IMR-90 (cell line): ENCODE measurements around the gene TMEM260. TPM values are rescaled to one million over a fixed set of nuclear protein-coding genes. Genes with fewer than 3 reads are reported as not detected.

ENCODE experiments used
- ATAC-seq: fragments of 200-7000 bp; cut with Tn5 transposase; 2 replicates; pipeline ENCODE4 v1.9.1; 2020; ENCODE audit warnings: low read depth, mild to moderate bottlenecking, moderate library complexity
- BruUV-seq: library from RNA; stranded (reverse); fragments of 400-500 nt; replicated peaks from 2 replicates; lab custom pipeline; 2021; lab: Mats Ljungman, UMichigan
- CTCF ChIA-PET: fragments of 300-600 bp; formaldehyde crosslinking; extraction: SDS; loops from one replicate; lab custom pipeline; 2021; ENCODE audit warnings: antibody characterized with exemption; lab: Yijun Ruan, JAX
- POLR2A ChIA-PET: fragments of 300-600 bp; sonication (Branson Sonifier 250); formaldehyde crosslinking; loops from one replicate; lab custom pipeline; 2022; ENCODE audit warnings: antibody characterized with exemption; ENCODE audit not compliant: unreplicated experiment; lab: Charles Lee
- DNase-seq: peaks from one replicate; pipeline ENCODE4 v3.0.0; 2013
- H2AFZ ChIP-seq: replicated peaks from 2 replicates; pipeline ENCODE3; 2013; ENCODE audit warnings: low read length, mild to moderate bottlenecking; ENCODE audit not compliant: poor library complexity
- H2AK5ac ChIP-seq: 2 replicates; pipeline ENCODE4 v1.6.1; 2013; ENCODE audit warnings: low read depth, low read length, inconsistent platforms
- H2AK9ac ChIP-seq: replicated peaks from 2 replicates; pipeline ENCODE3; 2013; ENCODE audit warnings: mild to moderate bottlenecking, low read depth, low read length, moderate library complexity; ENCODE audit not compliant: poor library complexity
- H2BK120ac ChIP-seq: 2 replicates; pipeline ENCODE4 v1.6.1; 2013; ENCODE audit warnings: low read depth, low read length, inconsistent platforms
- H2BK15ac ChIP-seq: 3 replicates; pipeline ENCODE4 v1.6.1; 2013; ENCODE audit warnings: low read depth, low read length, inconsistent platforms
- H2BK20ac ChIP-seq: 2 replicates; pipeline ENCODE4 v1.6.1; 2013; ENCODE audit warnings: low read depth, mild to moderate bottlenecking, inconsistent platforms, low read length, moderate library complexity
- H2BK5ac ChIP-seq: 2 replicates; pipeline ENCODE4 v1.6.1; 2013; ENCODE audit warnings: mild to moderate bottlenecking, low read depth, low read length, inconsistent platforms; ENCODE audit not compliant: poor library complexity, severe bottlenecking
- H3K14ac ChIP-seq: replicated peaks from 2 replicates; pipeline ENCODE4 v1.6.1; 2013; ENCODE audit warnings: low read depth, low read length, inconsistent platforms
- H3K18ac ChIP-seq: 2 replicates; pipeline ENCODE4 v1.6.1; 2013; ENCODE audit warnings: low read depth, low read length, control low read depth
- H3K23ac ChIP-seq: 2 replicates; pipeline ENCODE4 v1.6.1; 2013; ENCODE audit warnings: low read depth, low read length, inconsistent platforms
- H3K27ac ChIP-seq: 2 replicates; pipeline ENCODE4 v1.5.1; 2013; ENCODE audit warnings: mild to moderate bottlenecking, control low read depth, low read length; ENCODE audit not compliant: insufficient read depth
- H3K27me3 ChIP-seq: 2 replicates; pipeline ENCODE4 v1.6.1; 2013; ENCODE audit warnings: low read length; ENCODE audit not compliant: control insufficient read depth, insufficient read depth
- H3K36me3 ChIP-seq: 2 replicates; pipeline ENCODE4 v1.6.1; 2013; ENCODE audit warnings: low read length, mixed read lengths; ENCODE audit not compliant: control insufficient read depth, insufficient read depth
- H3K4ac ChIP-seq: 2 replicates; pipeline ENCODE4 v1.6.1; 2013; ENCODE audit warnings: low read depth, low read length, inconsistent platforms
- H3K4me1 ChIP-seq: 2 replicates; pipeline ENCODE4 v1.6.1; 2013; ENCODE audit warnings: low read length, mixed read lengths; ENCODE audit not compliant: control insufficient read depth, insufficient read depth
- H3K4me2 ChIP-seq: 2 replicates; pipeline ENCODE4 v1.6.1; 2013; ENCODE audit warnings: low read depth, mild to moderate bottlenecking, control low read depth, low read length, moderate library complexity
- H3K4me3 ChIP-seq: 2 replicates; pipeline ENCODE4 v1.5.1; 2013; ENCODE audit warnings: low read depth, mild to moderate bottlenecking, control low read depth, low read length, moderate library complexity; ENCODE audit not compliant: insufficient read depth
- H3K56ac ChIP-seq: 2 replicates; pipeline ENCODE4 v1.6.1; 2013; ENCODE audit warnings: low read length, inconsistent platforms; ENCODE audit not compliant: insufficient read depth; ENCODE audit errors: extremely low read depth
- H3K79me1 ChIP-seq, 2 experiments: 2 replicates each; pipeline ENCODE4 v1.6.1; 2013; ENCODE audit warnings: low read length in 2 of 2, inconsistent platforms in 1 of 2, low read depth in 1 of 2
- H3K9ac ChIP-seq: 2 replicates; pipeline ENCODE4 v1.6.1; 2013; ENCODE audit warnings: low read depth, low read length, control low read depth
- H3K9me1 ChIP-seq: 2 replicates; pipeline ENCODE4 v1.6.1; 2013; ENCODE audit warnings: low read length, inconsistent platforms; ENCODE audit not compliant: insufficient read depth
- H3K9me3 ChIP-seq: 2 replicates; pipeline ENCODE4 v1.6.1; 2013; ENCODE audit warnings: low read length; ENCODE audit not compliant: control insufficient read depth, insufficient read depth
- H4K20me1 ChIP-seq: 2 replicates; pipeline ENCODE4 v1.6.1; 2013; ENCODE audit warnings: low read length, inconsistent platforms; ENCODE audit not compliant: insufficient read depth
- H4K5ac ChIP-seq: 2 replicates; pipeline ENCODE4 v1.6.1; 2013; ENCODE audit warnings: mild to moderate bottlenecking, low read depth, low read length, control low read depth
- H4K8ac ChIP-seq, 2 experiments: 2 replicates each; pipeline ENCODE4 v1.6.1; 2013; ENCODE audit warnings: low read depth in 2 of 2, low read length in 2 of 2, control low read depth in 1 of 2, inconsistent platforms in 1 of 2
- H4K91ac ChIP-seq: 2 replicates; pipeline ENCODE4 v1.6.1; 2013; ENCODE audit warnings: low read depth, low read length, inconsistent platforms; ENCODE audit not compliant: insufficient read depth
- CEBPB ChIP-seq: IDR thresholded peaks from 2 replicates; pipeline ENCODE4 v1.6.1; 2012; ENCODE audit warnings: low read depth, low read length, improper control_type of control experiment
- CHD1 ChIP-seq: IDR thresholded peaks from 2 replicates; pipeline ENCODE4 v1.6.1; 2012; ENCODE audit warnings: low read depth, low read length, improper control_type of control experiment
- CTCF ChIP-seq: conservative IDR thresholded peaks from 2 replicates; pipeline ENCODE4 v1.5.1; 2012; ENCODE audit warnings: mild to moderate bottlenecking, low read depth, low read length, improper control_type of control experiment
- ELK1 ChIP-seq: fragments of 150-350 bp; IDR thresholded peaks from 2 replicates; pipeline ENCODE4 v1.6.1; 2016; ENCODE audit warnings: low read depth, mild to moderate bottlenecking, low read length, moderate library complexity, borderline replicate concordance
- FOS ChIP-seq: fragments of 150-350 bp; IDR thresholded peaks from 2 replicates; pipeline ENCODE4 v1.6.1; 2016; ENCODE audit warnings: low read depth, low read length
- MAFK ChIP-seq: IDR thresholded peaks from 2 replicates; pipeline ENCODE4 v1.6.1; 2012; ENCODE audit warnings: low read depth, low read length, improper control_type of control experiment
- MAZ ChIP-seq: IDR thresholded peaks from 2 replicates; pipeline ENCODE4 v1.6.1; 2012; ENCODE audit warnings: low read depth, mild to moderate bottlenecking, low read length, improper control_type of control experiment, moderate library complexity, borderline replicate concordance
- POLR2A ChIP-seq: IDR thresholded peaks from 2 replicates; pipeline ENCODE4 v1.6.1; 2012; ENCODE audit warnings: mild to moderate bottlenecking, low read depth, low read length
- RAD21 ChIP-seq: IDR thresholded peaks from 2 replicates; pipeline ENCODE4 v1.6.1; 2012; ENCODE audit warnings: low read length, improper control_type of control experiment
- RCOR1 ChIP-seq: IDR thresholded peaks from 2 replicates; pipeline ENCODE4 v1.6.1; 2012; ENCODE audit warnings: mild to moderate bottlenecking, low read length, improper control_type of control experiment; ENCODE audit not compliant: insufficient replicate concordance
- RFX5 ChIP-seq: IDR thresholded peaks from 2 replicates; pipeline ENCODE4 v1.8.0; 2012; ENCODE audit warnings: low read depth, mild to moderate bottlenecking, low read length, moderate library complexity
- SMC3 ChIP-seq: fragments of 150-350 bp; IDR thresholded peaks from 2 replicates; pipeline ENCODE4 v1.6.1; 2016; ENCODE audit warnings: low read depth, mild to moderate bottlenecking, antibody characterized with exemption, low read length, moderate library complexity
- USF2 ChIP-seq: fragments of 150-350 bp; IDR thresholded peaks from 2 replicates; pipeline ENCODE4 v1.6.1; 2017; ENCODE audit warnings: mild to moderate bottlenecking, antibody characterized with exemption, low read length, low read depth
- WGBS, 2 experiments: methylation state at CpG; one replicate each; pipeline versions ENCODE4 v1.1.5 to v1.1.7; 2013; ENCODE audit warnings: missing lambda C conversion rate in 2 of 2; ENCODE audit not compliant: insufficient read length in 1 of 2; ENCODE audit errors: extremely low coverage in 2 of 2; 5-methylcytosine and 5-hydroxymethylcytosine counted together
- dilution Hi-C: fragments of 300-500 bp; cut with HindIII; formaldehyde crosslinking; loops from one replicate; pipeline ENCODE4 v1.14.3; 2018; ENCODE audit warnings: low sequenced_read_pairs; ENCODE audit not compliant: unreplicated experiment
- in situ Hi-C: fragments of 300-500 bp; cut with MboI; formaldehyde crosslinking; loops from 3 replicates; pipeline ENCODE4 v1.14.3; 2019; ENCODE audit warnings: low sequenced_read_pairs, inconsistent platforms, mixed read lengths
- intact Hi-C: fragments of 100-400 bp; cut with micrococcal nuclease; formaldehyde crosslinking; loops from 2 replicates; pipeline ENCODE4 v1.10.0; 2022
- polyA plus RNA-seq, 3 experiments: library from polyadenylated mRNA; depleted of rRNA; stranded (reverse); fragments of >200 nt; gene quantifications; 2 replicates each; pipeline ENCODE4 v1.2.3, GENCODE V29; 2012; ENCODE audit warnings: low replicate concordance in 1 of 3
- total RNA-seq: library from RNA; depleted of rRNA; stranded (reverse); fragments of >200 nt; gene quantifications from 2 replicates; pipeline ENCODE4 v1.2.3, GENCODE V29; 2012

Gene TMEM260
- total and polyA plus RNA-seq, 2 of the 4 experiments (the other 2 are of a cell fraction) = 6.4 to 11.5 TPM

- H3K4ac ChIP-seq = no peak overlapping the region
- no peak overlapping the region for H3K14ac ChIP-seq
- CTCF ChIA-PET = interaction anchor here (0.7 kb wide), 2 partner anchors 58 to 636 kb away, joined by 3 to 6 read pairs; no protein-coding TSS in a partner anchor
- intact Hi-C loops (loop anchor here (10.0 kb wide), 1 partner anchor 405 kb away; no protein-coding TSS in a partner anchor), dilution Hi-C loops (no loop called here), in situ Hi-C loops (loop anchor here (25.0 kb wide), 1 partner anchor 653 kb away; no protein-coding TSS in a partner anchor)
- H4K8ac ChIP-seq = no peak overlapping the region
- DNase-seq (no peak), ATAC-seq (no peak; the same call in 1 of the 2 replicates)
- H2BK20ac ChIP-seq = no peak overlapping the region
- peaks cover 2% of the 10 kb centered on the region; the same call in 1 of the 2 replicates for H3K27me3 ChIP-seq
- no peak overlapping the region for H3K4me3 ChIP-seq
- H3K9me3 ChIP-seq = no peaks in the 10 kb centered on the region
- no peaks in the 10 kb centered on the region for H3K36me3 ChIP-seq
- H3K18ac ChIP-seq = no peak overlapping the region
- H4K91ac ChIP-seq = no peak overlapping the region
- no peak overlapping the region for H2BK15ac ChIP-seq
- H2AFZ ChIP-seq = no peak overlapping the region
- TF ChIP-seq RAD21 = no peak
- TF ChIP-seq POLR2A = no peak
- no peak for TF ChIP-seq SMC3
- no peak for TF ChIP-seq RCOR1
- no peak for TF ChIP-seq RFX5
- TF ChIP-seq CTCF = no peak
- no peak for TF ChIP-seq USF2
- no peak for TF ChIP-seq CHD1
- TF ChIP-seq CEBPB = no peak
- no peak for TF ChIP-seq FOS
- TF ChIP-seq MAZ = no peak
- TF ChIP-seq MAFK = no peak
- TF ChIP-seq ELK1 = no peak
- H2AK5ac ChIP-seq = no peak overlapping the region
- no peak overlapping the region for H3K4me2 ChIP-seq
- no peaks in the 10 kb centered on the region for H3K9me1 ChIP-seq
- BruUV-seq = no TSS peak
- H4K20me1 ChIP-seq = no peaks in the 10 kb centered on the region
- no peak overlapping the region for H3K27ac ChIP-seq
- POLR2A ChIA-PET = no interaction called here
- H3K4me1 ChIP-seq = no peaks in the 10 kb centered on the region
- no peak overlapping the region for H3K9ac ChIP-seq
- no CpG with 5 or more reads among the region's 8 CpGs for WGBS, 2 experiments
- no peak overlapping the region for H3K56ac ChIP-seq
- no peak overlapping the region for H3K23ac ChIP-seq
- no peaks in the 10 kb centered on the region for H3K79me1 ChIP-seq
- H4K5ac ChIP-seq = no peak overlapping the region
- H2BK120ac ChIP-seq = no peak overlapping the region
- no peak overlapping the region for H2BK5ac ChIP-seq
- no peak overlapping the region for H2AK9ac ChIP-seq
Observed at GRCh38 chr14:56659378-56659777, 79.8 kb downstream of the TMEM260 start.
